GM21619 (cell line): ENCODE measurements around the gene DAB1.
A peak's percentile ranks its signal among the peaks of the same experiment; 100 is the strongest.

Experiments
- ATAC-seq: cut with Tn5 transposase; IDR thresholded peaks from one replicate; pipeline ENCODE4 v1.9.1; 2021; ENCODE audit not compliant: unreplicated experiment

DAB1 gene

DNA sequence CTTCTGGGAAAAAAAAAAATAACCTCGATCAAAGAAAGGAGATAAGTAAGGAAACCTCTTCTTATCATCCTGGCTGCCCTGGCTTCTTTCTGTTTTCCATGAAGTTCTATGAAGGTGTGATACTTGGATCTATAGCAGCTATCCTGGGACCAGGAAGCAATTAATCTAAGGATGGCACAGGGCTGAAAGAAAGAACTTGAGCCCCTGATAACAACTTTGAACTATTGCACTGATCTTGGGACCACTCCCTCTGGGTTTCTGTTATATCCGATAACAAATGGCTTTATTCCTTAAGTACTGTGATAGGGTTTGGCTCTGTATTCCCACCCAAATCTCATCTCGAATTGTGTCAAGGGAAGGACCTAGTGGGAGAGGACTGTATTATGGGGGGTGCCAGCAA lies 104.1 kb downstream of the DAB1 start:
- ATAC-seq, result no peak

DNA sequence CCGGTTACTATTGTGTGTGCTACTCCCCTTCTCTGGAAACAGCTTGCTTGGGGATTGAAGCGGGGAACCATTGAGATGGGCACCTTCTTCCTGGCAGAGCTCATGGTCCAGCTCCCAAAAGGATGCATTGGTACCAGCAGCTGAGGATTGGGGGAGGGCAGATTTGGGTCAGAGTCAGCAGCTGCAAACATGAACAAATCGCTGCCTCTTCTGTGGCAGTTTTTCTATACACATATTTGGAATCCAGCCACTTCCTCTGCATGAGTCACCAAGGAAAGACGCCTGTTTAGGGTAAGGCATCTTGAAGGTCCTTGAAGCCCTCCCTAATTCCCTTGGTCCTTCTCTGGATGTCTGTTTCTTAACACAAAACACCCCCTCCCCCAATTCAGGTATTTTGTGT lies 104.7 kb downstream of the DAB1 start:
- no peak for ATAC-seq

GRCh38 chr1:57316861-57317260 lies 107.0 kb downstream of the DAB1 start:
- no peak for ATAC-seq

DNA sequence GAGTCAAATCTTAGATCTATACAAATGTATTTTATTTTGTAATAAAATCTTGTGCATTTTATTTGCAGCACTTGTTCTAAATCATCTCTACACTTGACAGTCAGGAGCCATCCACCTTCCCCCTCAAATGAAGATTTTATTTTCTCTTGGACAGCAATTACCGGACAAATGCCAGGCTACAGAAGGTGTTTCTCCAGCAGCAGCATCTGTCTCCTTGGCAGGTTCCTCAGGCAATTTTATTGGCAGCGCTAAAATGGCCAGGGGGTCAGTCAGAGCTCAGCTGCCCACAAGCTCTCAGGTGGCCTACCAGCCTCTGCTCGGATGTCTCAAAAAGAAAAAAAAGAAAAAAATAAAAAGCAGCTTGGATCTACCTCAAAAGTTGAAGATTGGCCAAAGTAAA lies 107.6 kb downstream of the DAB1 start:
- ATAC-seq, result no peak

DNA sequence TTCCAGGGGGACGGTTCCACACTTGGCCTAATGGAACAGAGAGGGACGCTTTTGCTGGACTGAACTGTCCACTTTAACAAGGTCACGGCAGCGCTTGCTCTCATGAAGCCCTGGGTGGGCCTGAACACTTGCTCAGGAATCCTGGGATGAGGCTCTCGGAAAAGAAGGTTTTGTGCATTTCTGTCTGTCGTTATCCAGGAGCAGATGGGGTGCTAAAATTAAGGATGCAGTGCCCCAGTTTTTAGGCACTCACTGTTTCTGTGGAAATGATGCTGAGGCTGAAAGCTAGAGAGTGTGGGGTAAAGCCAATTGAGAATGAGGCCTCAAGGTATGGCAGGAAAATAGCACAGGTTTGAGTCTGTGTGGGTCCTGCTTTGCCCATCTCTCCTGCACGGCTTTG lies 111.0 kb downstream of the DAB1 start:
- no peak for ATAC-seq

GRCh38 chr1:57311411-57311810 lies 112.4 kb downstream of the DAB1 start:
- ATAC-seq, result no peak

- no peak for ATAC-seq
These were observed 112.9 kb downstream of the DAB1 start for GRCh38 chr1:57311006-57311405.

GRCh38 chr1:57309630-57310029 lies 114.2 kb downstream of the DAB1 start:
- ATAC-seq, result no peak

- peak; percentile 96 for ATAC-seq
These were observed 116.3 kb downstream of the DAB1 start for GRCh38 chr1:57307392-57308170.

- ATAC-seq, result no peak
These were observed 119.3 kb downstream of the DAB1 start for GRCh38 chr1:57304591-57304990.

- no peak for ATAC-seq
These were observed 120.9 kb downstream of the DAB1 start for GRCh38 chr1:57302812-57303596.

DNA sequence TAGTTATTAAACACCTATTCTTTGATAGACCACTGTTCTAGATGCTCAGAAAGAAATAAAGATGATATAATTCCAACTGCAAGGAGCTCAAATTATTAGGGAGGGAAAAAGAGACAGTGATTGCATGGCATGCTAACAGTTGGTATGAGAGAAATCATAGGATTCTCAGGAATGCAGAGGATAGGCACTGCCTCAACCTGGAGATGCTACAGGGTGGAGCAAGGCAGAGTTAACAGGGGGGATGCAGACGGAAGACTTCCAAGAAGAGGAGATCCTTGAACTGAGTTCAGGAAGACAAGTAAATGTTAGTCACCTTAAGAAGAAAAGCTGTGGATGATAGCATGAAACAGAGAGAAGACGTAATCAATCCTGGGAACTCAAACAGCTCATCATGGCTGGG lies 123.7 kb downstream of the DAB1 start:
- ATAC-seq, result no peak

DNA sequence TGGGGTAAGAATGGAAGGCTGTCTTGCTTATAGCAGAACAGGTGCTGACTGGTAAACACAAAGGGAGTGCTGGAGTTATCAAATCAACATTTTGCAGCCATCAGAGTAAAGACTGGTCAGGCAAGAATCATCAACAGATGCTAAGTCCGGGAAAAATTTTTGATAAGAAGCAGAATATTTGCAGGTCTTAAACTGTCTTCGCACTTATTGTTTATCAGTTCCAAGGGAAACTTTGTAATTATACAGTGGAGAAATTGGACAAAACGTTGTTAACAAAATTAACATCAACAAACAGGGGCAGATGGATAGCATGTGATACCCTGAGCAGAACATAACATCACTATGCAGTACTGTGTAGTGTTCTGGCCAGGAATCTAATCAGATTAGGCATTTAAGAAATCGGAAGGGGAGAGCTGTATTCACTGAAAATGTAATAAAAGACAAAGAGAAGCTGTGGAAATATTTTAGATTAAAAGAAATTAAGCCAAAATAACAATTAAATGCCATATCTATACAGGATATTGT lies 127.1 kb downstream of the DAB1 start:
- ATAC-seq, result no peak

DNA sequence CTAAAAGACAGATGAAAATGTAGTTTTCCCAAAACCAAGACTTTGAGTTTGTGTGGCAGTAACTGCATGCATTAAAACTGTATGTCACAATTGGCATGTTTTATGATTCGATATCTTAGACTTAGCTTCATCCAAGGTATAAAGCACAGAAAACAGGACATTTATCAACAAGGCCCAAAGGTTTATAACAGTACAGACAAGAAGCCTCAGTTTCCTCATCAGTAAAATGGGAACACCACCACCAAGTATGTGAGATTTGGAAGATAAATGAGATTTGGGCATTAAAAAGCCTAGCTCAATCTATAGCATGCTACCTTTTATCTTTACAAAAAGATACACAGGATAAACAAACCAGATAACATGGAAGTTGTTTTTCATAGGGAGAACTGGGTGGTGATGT lies 128.5 kb downstream of the DAB1 start:
- no peak for ATAC-seq

- no peak for ATAC-seq
These were observed 129.7 kb downstream of the DAB1 start for GRCh38 chr1:57294177-57294576.

- no peak for ATAC-seq
These were observed 130.6 kb downstream of the DAB1 start for GRCh38 chr1:57293214-57293613.

DNA sequence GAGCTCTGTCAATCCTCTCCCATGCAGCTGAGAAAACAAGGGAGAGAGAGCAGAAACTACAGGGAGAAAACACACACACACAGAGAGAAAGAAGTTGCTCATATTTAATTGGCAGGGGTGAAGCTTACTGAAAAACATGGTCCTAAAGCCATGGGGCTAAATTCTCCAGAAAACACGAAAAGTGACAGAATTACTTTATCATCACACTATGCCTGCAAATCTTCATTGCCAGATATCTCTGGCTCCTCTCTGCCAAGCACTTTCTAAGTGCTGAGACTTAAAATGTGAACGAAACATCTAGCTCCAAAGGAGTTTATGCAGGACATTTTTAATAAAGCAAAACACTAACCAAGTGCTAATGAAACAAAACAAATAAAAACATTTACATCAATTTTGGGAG lies 134.1 kb downstream of the DAB1 start:
- no peak for ATAC-seq

DNA sequence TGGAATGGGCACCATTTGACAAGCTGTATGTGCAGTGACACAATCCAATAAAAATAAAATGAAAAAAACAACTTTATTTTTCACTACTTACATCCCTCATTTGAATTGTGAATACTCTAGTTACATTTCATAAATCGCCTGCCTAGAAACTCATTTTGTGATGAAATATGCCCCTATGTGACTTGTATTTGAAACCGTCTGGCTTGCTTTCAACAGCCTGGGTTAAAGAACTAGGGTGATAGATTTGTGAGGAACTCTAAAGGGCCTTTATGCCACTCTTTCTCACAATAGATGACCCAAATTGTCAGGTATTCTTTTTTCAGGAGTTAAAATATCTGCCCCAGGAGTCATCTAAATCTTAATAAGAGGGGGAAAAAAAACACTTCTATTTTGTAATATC lies 137.9 kb downstream of the DAB1 start:
- no peak for ATAC-seq

DNA sequence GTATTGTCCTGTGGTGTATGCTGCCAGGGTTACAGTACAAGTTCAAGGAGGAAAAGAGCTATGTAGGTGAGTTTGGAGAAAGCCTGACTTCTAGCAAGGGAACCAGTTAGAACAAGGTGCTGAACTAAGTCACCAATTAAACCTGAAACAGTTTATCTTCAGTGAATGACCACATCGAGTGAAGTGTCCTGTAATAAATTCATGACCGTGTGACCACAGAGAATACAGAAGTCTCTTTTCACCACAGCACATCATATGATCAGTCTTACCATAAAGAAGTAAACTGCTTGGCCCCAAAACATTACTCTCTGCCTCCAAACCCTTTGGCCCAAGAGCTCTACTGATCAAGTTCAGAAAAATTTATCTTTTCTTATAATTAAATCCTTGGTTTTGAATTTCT lies 141.4 kb downstream of the DAB1 start:
- no peak for ATAC-seq

DNA sequence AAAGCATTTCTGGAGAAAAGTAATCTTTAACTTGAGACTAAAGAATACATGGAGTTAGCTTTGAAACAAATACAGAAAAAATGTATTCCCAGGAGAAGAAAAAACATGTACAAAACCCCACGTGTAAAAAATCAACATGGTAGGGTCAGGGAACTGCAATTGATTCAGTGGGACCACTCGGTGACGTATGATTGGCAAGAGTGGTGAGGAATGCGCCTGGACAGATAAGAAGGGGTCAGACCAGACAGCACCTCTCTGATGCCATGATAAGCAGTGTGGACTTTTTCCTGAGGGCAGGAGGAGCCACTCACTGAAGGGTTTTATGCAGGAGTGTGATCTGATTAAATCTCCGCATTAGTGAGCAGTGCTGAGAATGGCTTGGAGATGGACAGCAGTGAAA lies 142.5 kb downstream of the DAB1 start:
- ATAC-seq, result no peak

DNA sequence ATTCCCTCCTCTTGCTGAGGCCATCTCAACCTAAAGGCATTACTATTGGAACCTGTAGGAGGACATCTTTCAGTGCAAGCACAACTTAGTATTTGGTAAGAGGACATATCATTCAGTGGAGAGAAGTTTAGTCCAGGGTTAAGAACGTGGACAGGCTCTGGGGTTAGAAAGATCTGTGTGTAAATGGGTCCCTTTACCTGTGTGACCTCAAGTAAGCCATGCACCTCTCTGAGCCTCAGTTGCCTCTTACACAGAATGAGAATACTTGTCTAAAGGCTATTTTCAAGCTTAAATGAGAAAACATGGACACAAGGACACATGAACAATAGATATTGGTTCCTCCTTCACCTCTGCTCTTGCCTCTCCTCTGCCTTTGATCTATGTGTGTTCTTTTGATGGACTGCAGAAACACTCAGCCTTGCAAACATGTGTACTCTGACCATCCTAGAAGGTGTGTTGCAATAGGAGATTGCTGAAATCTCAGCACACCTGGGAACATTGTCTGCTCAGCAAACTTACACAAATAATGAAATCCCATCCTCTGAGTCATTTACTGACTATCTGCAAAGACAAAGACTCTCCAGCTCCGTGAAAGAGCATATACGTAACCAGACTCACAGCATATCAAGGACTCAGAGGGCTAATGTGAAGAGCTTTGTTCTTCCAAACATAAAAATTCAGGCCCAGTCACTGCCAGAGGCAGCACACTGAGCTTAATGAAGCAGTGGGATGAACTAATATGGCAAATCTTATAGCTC lies 143.8 kb downstream of the DAB1 start:
- no peak for ATAC-seq

DNA sequence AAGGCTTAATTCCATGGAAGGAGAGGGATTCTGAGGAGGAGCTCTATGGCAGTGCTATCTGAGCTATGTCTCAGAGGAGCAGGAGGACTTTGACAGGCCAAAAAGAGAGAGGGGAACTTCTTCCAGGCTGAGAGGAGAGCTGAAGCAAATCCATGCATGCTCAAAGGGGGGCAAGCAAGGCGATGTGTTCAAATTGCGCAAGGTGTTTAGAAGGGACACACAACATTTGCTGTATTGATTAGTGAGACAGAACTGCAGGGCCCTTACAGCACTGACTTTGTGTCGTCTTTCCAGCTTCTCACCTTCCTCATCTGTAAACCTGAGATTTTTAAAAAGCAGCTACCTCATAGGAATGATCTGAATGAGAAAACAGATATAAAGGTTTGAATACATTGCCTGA lies 145.3 kb downstream of the DAB1 start:
- ATAC-seq, result no peak
